Measurements from ENCODE around the gene ATP8B2. TPM values are rescaled to one million over a fixed set of nuclear protein-coding genes. Genes with fewer than 3 reads are reported as not detected.

ATP8B2 gene
- total RNA-seq, 4 donors from 2014 or later, result 61.6 to 106 (median 76.4) TPM

- 80 to 82% methylated on average over 14 of the region's 14 CpGs for WGBS, 2 donors
- no peak overlapping the region for H3K4me3 ChIP-seq (replicated peaks in 1 of 3)
- no peaks in the 10 kb centered on the region for H3K27me3 ChIP-seq
- intact Hi-C loops (cut with DNase I), result loop anchor here (10.0 kb wide), 1 partner anchor 53 kb away; the partner anchor contains the start of gene IL6R
- TF ChIP-seq CTCF (IDR thresholded peaks at IDR 0.05) (no peak), POLR2A (IDR thresholded peaks at IDR 0.05) (no peak)
- H3K4me1 ChIP-seq, result peaks cover 6 to 15% of the 10 kb centered on the region in 2 donors
- no peaks in the 10 kb centered on the region for H3K9me3 ChIP-seq
- H3K36me3 ChIP-seq, result peaks cover 26 to 27% of the 10 kb centered on the region in 2 donors
- DNase-seq, result no peak
- H3K27ac ChIP-seq, result no peak overlapping the region
Measured at GRCh38 chr1:154351363-154352068, 26.2 kb downstream of the ATP8B2 start.

- intact Hi-C loops (cut with DNase I), result loop anchor here (10.0 kb wide), 1 partner anchor 53 kb away; the partner anchor contains the start of gene IL6R
- peaks cover 19 to 20% of the 10 kb centered on the region in 2 donors for H3K36me3 ChIP-seq
- no peaks in the 10 kb centered on the region for H3K27me3 ChIP-seq
- WGBS, 2 donors, result 10 to 21% methylated on average over 7 to 9 of the region's 9 CpGs
- no peak for TF ChIP-seq POLR2A (IDR thresholded peaks at IDR 0.05)
- TF ChIP-seq CTCF (IDR thresholded peaks at IDR 0.05), result no peak
- peak overlapping the region in 1 of 3 donors; percentile 18 for H3K4me3 ChIP-seq (replicated peaks in 1 of 3)
- peaks cover 6 to 15% of the 10 kb centered on the region in 2 donors for H3K4me1 ChIP-seq
- H3K27ac ChIP-seq, result no peak overlapping the region
- no peaks in the 10 kb centered on the region for H3K9me3 ChIP-seq
- DNase-seq, result no peak
Measured at GRCh38 chr1:154352245-154352580, 26.9 kb downstream of the ATP8B2 start.

- intact Hi-C loops (cut with DNase I), result loop anchor here (10.0 kb wide), 1 partner anchor 52 kb away; the partner anchor contains the start of gene IL6R
- peak; percentile 68 to 74 for DNase-seq
- peaks cover 6 to 15% of the 10 kb centered on the region in 2 donors for H3K4me1 ChIP-seq
- peak overlapping the region in 1 of 3 donors; percentile 32 for H3K27ac ChIP-seq
- peaks cover 18 to 19% of the 10 kb centered on the region in 2 donors for H3K36me3 ChIP-seq
- no peaks in the 10 kb centered on the region for H3K9me3 ChIP-seq
- TF ChIP-seq CTCF (IDR thresholded peaks at IDR 0.05), result no peak
- peak in 1 of 2 donors; percentile 24 for TF ChIP-seq POLR2A (IDR thresholded peaks at IDR 0.05)
- WGBS, 2 donors, result 2 to 5% methylated on average over 34 to 41 of the region's 41 CpGs
- H3K4me3 ChIP-seq (replicated peaks in 1 of 3), result peak overlapping the region in 1 of 3 donors; percentile 18
- H3K27me3 ChIP-seq, result no peaks in the 10 kb centered on the region
Measured at GRCh38 chr1:154352581-154353459, 27.5 kb downstream of the ATP8B2 start.

GRCh38 chr1:154353460-154353904 lies 28.2 kb downstream of the ATP8B2 start:
- WGBS, 2 donors, result 42 to 63% methylated on average over 1 of the region's 1 CpG
- no peaks in the 10 kb centered on the region for H3K27me3 ChIP-seq
- intact Hi-C loops (cut with DNase I), result loop anchor here (10.0 kb wide), 1 partner anchor 51 kb away; the partner anchor contains the start of gene IL6R

More at GRCh38 chr1:154353460-154353904, 28.2 kb downstream of the ATP8B2 start:
- H3K4me3 ChIP-seq (replicated peaks in 1 of 3), result peak overlapping the region in 1 of 3 donors; percentile 18
- H3K4me1 ChIP-seq, result peaks cover 6 to 15% of the 10 kb centered on the region in 2 donors
- no peaks in the 10 kb centered on the region for H3K9me3 ChIP-seq
- peak overlapping the region in 1 of 3 donors; percentile 32 for H3K27ac ChIP-seq
- peak in 1 of 2 donors; percentile 10 for DNase-seq
- no peak for TF ChIP-seq POLR2A (IDR thresholded peaks at IDR 0.05)
- TF ChIP-seq CTCF (IDR thresholded peaks at IDR 0.05), result peak in 1 of 6 experiments; percentile 27
- H3K36me3 ChIP-seq, result peaks cover 13 to 14% of the 10 kb centered on the region in 2 donors

All from thyroid gland (tissue), 4 donors.